Measurements from ENCODE around the gene PEF1.

The PEF1 gene

GRCh38 chr1:31642897-31643296, 1.8 kb downstream of the PEF1 start:
- ChIA-PET POLR2A (no interaction called here), CTCF (interaction anchor here (1.2 to 4.7 kb wide), 5 partner anchors 9 to 78 kb away, joined by 3 to 21 read pairs (median 4); no protein-coding TSS in a partner anchor)
- DNase-seq (ENCODE audit: extremely low spot score): no peak
- TF ChIP-seq, protein P1, sequence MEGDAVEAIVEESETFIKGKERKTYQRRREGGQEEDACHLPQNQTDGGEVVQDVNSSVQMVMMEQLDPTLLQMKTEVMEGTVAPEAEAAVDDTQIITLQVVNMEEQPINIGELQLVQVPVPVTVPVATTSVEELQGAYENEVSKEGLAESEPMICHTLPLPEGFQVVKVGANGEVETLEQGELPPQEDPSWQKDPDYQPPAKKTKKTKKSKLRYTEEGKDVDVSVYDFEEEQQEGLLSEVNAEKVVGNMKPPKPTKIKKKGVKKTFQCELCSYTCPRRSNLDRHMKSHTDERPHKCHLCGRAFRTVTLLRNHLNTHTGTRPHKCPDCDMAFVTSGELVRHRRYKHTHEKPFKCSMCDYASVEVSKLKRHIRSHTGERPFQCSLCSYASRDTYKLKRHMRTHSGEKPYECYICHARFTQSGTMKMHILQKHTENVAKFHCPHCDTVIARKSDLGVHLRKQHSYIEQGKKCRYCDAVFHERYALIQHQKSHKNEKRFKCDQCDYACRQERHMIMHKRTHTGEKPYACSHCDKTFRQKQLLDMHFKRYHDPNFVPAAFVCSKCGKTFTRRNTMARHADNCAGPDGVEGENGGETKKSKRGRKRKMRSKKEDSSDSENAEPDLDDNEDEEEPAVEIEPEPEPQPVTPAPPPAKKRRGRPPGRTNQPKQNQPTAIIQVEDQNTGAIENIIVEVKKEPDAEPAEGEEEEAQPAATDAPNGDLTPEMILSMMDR (IDR thresholded peaks at IDR 0.05; ENCODE audit: control extremely low read depth, extremely low read depth, low read depth, missing control alignments): no peak

GRCh38 chr1:31642366-31642765, 2.3 kb downstream of the PEF1 start:
- ChIA-PET POLR2A (interaction anchor here (0.5 kb wide), 1 partner anchor 35 kb away, joined by 3 read pairs; no protein-coding TSS in a partner anchor), CTCF (interaction anchor here (1.2 to 4.7 kb wide), 4 partner anchors 8 to 77 kb away, joined by 3 to 21 read pairs (median 4); no protein-coding TSS in a partner anchor)
- no peak for DNase-seq (ENCODE audit: extremely low spot score)
- TF ChIP-seq, protein P1 (IDR thresholded peaks at IDR 0.05; ENCODE audit: control extremely low read depth, extremely low read depth, low read depth, missing control alignments): no peak

GRCh38 chr1:31640964-31641363, 3.7 kb downstream of the PEF1 start:
- TF ChIP-seq, protein P1 (IDR thresholded peaks at IDR 0.05; ENCODE audit: control extremely low read depth, extremely low read depth, low read depth, missing control alignments): no peak
- POLR2A ChIA-PET: no interaction called here

GRCh38 chr1:31640179-31640578, 4.5 kb downstream of the PEF1 start:
- TF ChIP-seq, protein P1 (IDR thresholded peaks at IDR 0.05; ENCODE audit: control extremely low read depth, extremely low read depth, low read depth, missing control alignments): no peak
- DNase-seq (ENCODE audit: extremely low spot score): no peak
- ChIA-PET CTCF (interaction anchor here (1.1 to 1.6 kb wide), 3 partner anchors 11 to 52 kb away, joined by 3 to 9 read pairs (median 3); no protein-coding TSS in a partner anchor), POLR2A (no interaction called here)

More at GRCh38 chr1:31640964-31641363, 3.7 kb downstream of the PEF1 start:
- CTCF ChIA-PET: interaction anchor here (1.1 to 4.7 kb wide), 2 partner anchors 7 to 22 kb away, joined by 4 to 21 read pairs; no protein-coding TSS in a partner anchor
- DNase-seq (ENCODE audit: extremely low spot score): no peak

DNA sequence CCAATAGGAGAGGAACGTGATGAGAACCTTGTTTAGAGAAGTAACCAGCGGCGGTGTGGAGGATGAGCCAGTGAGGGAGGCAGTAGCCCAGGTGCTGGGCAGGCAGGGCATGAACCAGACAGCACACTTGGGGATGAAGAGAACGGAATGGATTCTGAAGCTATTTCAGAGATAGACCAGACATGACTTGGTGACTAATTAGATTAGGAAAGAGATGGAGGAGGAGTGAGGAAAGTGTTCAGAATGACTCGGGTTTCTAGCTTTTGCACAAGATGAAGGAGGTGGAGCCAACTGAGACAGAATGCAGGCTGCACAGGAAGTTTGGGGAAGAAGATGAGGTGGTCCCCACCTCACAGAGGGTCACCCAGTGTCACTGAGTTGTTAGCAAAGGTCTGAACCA, 5.1 kb downstream of the PEF1 start:
- CTCF ChIA-PET: interaction anchor here (1.1 to 1.6 kb wide), 3 partner anchors 12 to 52 kb away, joined by 3 to 9 read pairs (median 3); no protein-coding TSS in a partner anchor
- TF ChIP-seq, protein P1 (IDR thresholded peaks at IDR 0.05; ENCODE audit: control extremely low read depth, extremely low read depth, low read depth, missing control alignments): no peak
- no peak for DNase-seq (ENCODE audit: extremely low spot score)
- POLR2A ChIA-PET: no interaction called here

GRCh38 chr1:31637915-31638673, 6.6 kb downstream of the PEF1 start:
- POLR2A ChIA-PET: interaction anchor here (0.7 to 0.9 kb wide), 2 partner anchors 15 to 34 kb away, joined by 3 to 4 read pairs; no protein-coding TSS in a partner anchor
- no peak for DNase-seq (ENCODE audit: extremely low spot score)
- CTCF ChIA-PET: interaction anchor here (0.9 to 2.1 kb wide), 6 partner anchors 20 to 89 kb away, joined by 3 to 9 read pairs (median 4); no protein-coding TSS in a partner anchor
- TF ChIP-seq, protein P1 (IDR thresholded peaks at IDR 0.05; ENCODE audit: control extremely low read depth, extremely low read depth, low read depth, missing control alignments): no peak
